HepG2 (cell line): ENCODE results near the gene LRRC25. TPM values are rescaled to one million over a fixed set of nuclear protein-coding genes. Genes with fewer than 3 reads are reported as not detected.

Experiments used
- ATAC-seq: fragments of 200-7000 bp; cut with Tn5 transposase; 3 replicates; pipeline ENCODE4 v1.9.1; 2020; ENCODE audit warnings: mild to moderate bottlenecking, moderate library complexity
- BruUV-seq: library from RNA; stranded (reverse); fragments of 400-500 nt; replicated peaks from 2 replicates; lab custom pipeline; 2021; lab: Mats Ljungman, UMichigan
- CTCF ChIA-PET: fragments of 300-600 bp; formaldehyde crosslinking; extraction: SDS; loops from one replicate; lab custom pipeline; 2021; ENCODE audit warnings: low total read pairs, inconsistent platforms, low intra/inter-chr PET ratio; lab: Yijun Ruan, JAX
- POLR2A ChIA-PET: fragments of 350-600 bp; sonication (Branson Sonifier 250); formaldehyde crosslinking; loops from one replicate; lab custom pipeline; 2020; ENCODE audit warnings: antibody characterized with exemption, inconsistent platforms; lab: Yijun Ruan, JAX
- DNase-seq: peaks from one replicate; pipeline ENCODE4 v3.0.0-alpha.2; 2015; ENCODE audit warnings: low spot score
- FAIRE-seq: peaks from 3 replicates; lab custom pipeline; 2011; peaks lifted over from hg19 to GRCh38; lab: Jason Lieb, UNC
- H2AFZ ChIP-seq: one replicate; pipeline ENCODE4 v1.6.1; 2011; ENCODE audit warnings: low read length, inconsistent platforms
- H3K27ac ChIP-seq: fragments of 300-600 bp; 3 replicates; pipeline ENCODE4 v1.8.0; 2011; ENCODE audit warnings: mixed run types, mild to moderate bottlenecking, mixed read lengths, low read length, inconsistent platforms; ENCODE audit not compliant: insufficient read depth; ENCODE audit errors: extremely low read length
- H3K27me3 ChIP-seq, 2 experiments: fragments of 200-600 bp in 1 of 2; 2 replicates in 1 of 2; 3 replicates in 1 of 2; pipeline versions ENCODE4 v1.6.0 to v1.8.0; 2011; ENCODE audit warnings: low read length in 2 of 2, mild to moderate bottlenecking in 2 of 2, moderate library complexity in 2 of 2, inconsistent platforms in 1 of 2; ENCODE audit not compliant: insufficient read depth in 2 of 2, control insufficient read depth in 1 of 2
- H3K36me3 ChIP-seq, 2 experiments: fragments of 200-600 bp in 1 of 2; replicated peaks in 1 of 2; 2 replicates in 1 of 2; 3 replicates in 1 of 2; pipeline versions ENCODE4 v1.5.1 to v1.8.0; 2011; ENCODE audit warnings: low read length in 2 of 2, inconsistent platforms in 1 of 2; ENCODE audit not compliant: insufficient read depth in 2 of 2, control insufficient read depth in 1 of 2
- H3K4me1 ChIP-seq: 2 replicates; pipeline ENCODE4 v1.5.1; 2012; ENCODE audit warnings: low read length, inconsistent platforms; ENCODE audit not compliant: insufficient read depth
- H3K4me2 ChIP-seq: 2 replicates; pipeline ENCODE4 v1.6.0; 2011; ENCODE audit warnings: low read depth, low read length, inconsistent platforms
- H3K4me3 ChIP-seq, 3 experiments: fragments of 200-600 bp in 1 of 3; sonication (generic), shearing (Covaris generic) in 1 of 3; replicated peaks in 1 of 3; 2 replicates each; pipeline ENCODE4 v1.5.1; 2011 to 2016; ENCODE audit warnings: low read length in 3 of 3, inconsistent platforms in 2 of 3, low read depth in 2 of 3, mild to moderate bottlenecking in 2 of 3, control low read depth in 1 of 3, mixed read lengths in 1 of 3; ENCODE audit not compliant: insufficient read depth in 1 of 3
- H3K79me2 ChIP-seq: one replicate; pipeline ENCODE4 v1.6.1; 2011; ENCODE audit warnings: low read length, inconsistent platforms; ENCODE audit not compliant: insufficient read depth
- H3K9ac ChIP-seq: 2 replicates; pipeline ENCODE4 v1.6.0; 2011; ENCODE audit warnings: mild to moderate bottlenecking, low read depth, low read length, inconsistent platforms; ENCODE audit not compliant: insufficient read depth
- H3K9me3 ChIP-seq: 2 replicates; pipeline ENCODE4 v1.5.1; 2012; ENCODE audit warnings: mild to moderate bottlenecking, low read length
- H4K20me1 ChIP-seq: 2 replicates; pipeline ENCODE4 v1.6.0; 2011; ENCODE audit warnings: inconsistent platforms, mild to moderate bottlenecking, low read length, moderate library complexity; ENCODE audit not compliant: insufficient read depth
- AFF4 ChIP-seq: sonication (generic); formaldehyde crosslinking; IDR thresholded peaks from 2 replicates; pipeline ENCODE4 v1.4.0; 2020; ENCODE audit warnings: missing genetic modification reagents
- HCFC1 ChIP-seq: fragments of 150-350 bp; IDR thresholded peaks from 2 replicates; pipeline ENCODE4 v1.6.1; 2014; ENCODE audit warnings: low read depth, low read length
- HNF4A ChIP-seq: sonication (generic); formaldehyde crosslinking; IDR thresholded peaks from 2 replicates; pipeline ENCODE4 v1.4.0; 2020; ENCODE audit warnings: missing genetic modification reagents
- HNF4G ChIP-seq, 2 experiments: sonication (generic) in 1 of 2; formaldehyde crosslinking in 1 of 2; IDR thresholded peaks; 2 replicates each; pipeline versions ENCODE4 v1.4.0 to v1.6.1; 2011 to 2020; ENCODE audit warnings: borderline replicate concordance in 2 of 2, low read depth in 2 of 2, mild to moderate bottlenecking in 2 of 2, low read length in 1 of 2, missing genetic modification reagents in 1 of 2, moderate library complexity in 1 of 2
- IRF9 ChIP-seq: sonication (generic); formaldehyde crosslinking; IDR thresholded peaks from 2 replicates; pipeline ENCODE4 v1.8.0; 2022; ENCODE audit warnings: missing genetic modification reagents, mild to moderate bottlenecking, borderline replicate concordance
- MBD4 ChIP-seq: IDR thresholded peaks from 2 replicates; pipeline ENCODE4 v1.6.1; 2012; ENCODE audit warnings: low read length, inconsistent platforms, borderline replicate concordance
- PLRG1 ChIP-seq: fragments of 450-650 bp; conservative IDR thresholded peaks from 2 replicates; pipeline ENCODE4 v1.6.1; 2016
- POLR2AphosphoS5 ChIP-seq: IDR thresholded peaks from 2 replicates; pipeline ENCODE4 v1.6.1; 2012; ENCODE audit warnings: low read depth, low read length
- RELA ChIP-seq: sonication (generic); formaldehyde crosslinking; IDR thresholded peaks from 2 replicates; pipeline ENCODE4 v1.4.0; 2020; ENCODE audit warnings: missing genetic modification reagents
- TARDBP ChIP-seq: sonication (generic); formaldehyde crosslinking; IDR thresholded peaks from 2 replicates; pipeline ENCODE4 v1.8.0; 2022; ENCODE audit warnings: mild to moderate bottlenecking, missing genetic modification reagents
- ZFP91 ChIP-seq: sonication (generic); formaldehyde crosslinking; IDR thresholded peaks from 2 replicates; pipeline ENCODE4 v1.9.0; 2022; ENCODE audit warnings: missing genetic modification reagents, mild to moderate bottlenecking, borderline replicate concordance
- ZNF547 ChIP-seq: sonication (generic); formaldehyde crosslinking; IDR thresholded peaks from 2 replicates; pipeline ENCODE4 v1.5.1; 2020; ENCODE audit warnings: mild to moderate bottlenecking, missing genetic modification reagents
- ZNF629 ChIP-seq: sonication (generic); formaldehyde crosslinking; conservative IDR thresholded peaks from 2 replicates; pipeline ENCODE4 v1.5.0; 2020; ENCODE audit warnings: missing genetic modification reagents
- ZNF749 ChIP-seq: sonication (generic); formaldehyde crosslinking; IDR thresholded peaks from 2 replicates; pipeline ENCODE4 v1.8.0; 2022; ENCODE audit warnings: mild to moderate bottlenecking, missing genetic modification reagents, moderate library complexity, borderline replicate concordance
- ZXDC ChIP-seq: sonication (generic); formaldehyde crosslinking; IDR thresholded peaks from 2 replicates; pipeline ENCODE4 v1.5.0; 2020; ENCODE audit warnings: mild to moderate bottlenecking, missing genetic modification reagents
- WGBS: methylation state at CpG from one replicate; pipeline ENCODE4 v1.1.6; 2017; ENCODE audit warnings: low lambda C conversion rate; 5-methylcytosine and 5-hydroxymethylcytosine counted together
- in situ Hi-C: cut with HindIII; loops from 2 replicates; pipeline ENCODE4 v1.10.0; 2017; ENCODE audit warnings: low pct_unique_long_range_greater_than_20kb; ENCODE audit not compliant: extremely low pct_ligation_motif_present
- intact Hi-C: fragments of 100-400 bp; cut with micrococcal nuclease; formaldehyde crosslinking; loops from one replicate; pipeline ENCODE4 v1.10.0; 2022; ENCODE audit not compliant: unreplicated experiment
- polyA plus RNA-seq, 8 experiments: library from polyadenylated mRNA; depleted of rRNA in 3 of 8; stranded (reverse) in 7 of 8; unstranded in 1 of 8; fragments of >200 nt; fragmentation: Illumina TruSeq in 4 of 8; extraction: Trizol in 4 of 8; gene quantifications; 2 replicates each; pipeline versions ENCODE4 v1.2.1 to v1.2.3, GENCODE V29; 2011 to 2016; ENCODE audit warnings: low read depth in 4 of 8, missing spikeins in 1 of 8, mixed read lengths in 1 of 8; ENCODE audit not compliant: insufficient read depth in 1 of 8
- total RNA-seq, 5 experiments: library from RNA; depleted of rRNA; stranded (reverse); fragments of >200 nt; fragmentation: Illumina TruSeq; extraction: Trizol; gene quantifications; 2 replicates each; pipeline ENCODE4 v1.2.3, GENCODE V29; 2016; ENCODE audit warnings: low read depth in 1 of 5

The LRRC25 gene
- total and polyA plus RNA-seq, 2 of the 13 experiments (the other 11 are each of a cell fraction or from before 2014, with no cell fraction given), result 0.13 to 0.53 TPM

GRCh38 chr19:18430417-18431144 lies 33.2 kb upstream of the LRRC25 start:
- 98% methylated on average over 3 of the region's 21 CpGs for WGBS
- intact Hi-C loops, result no loop called here
- TF ChIP-seq POLR2AphosphoS5 (no peak), MBD4 (no peak), PLRG1 (no peak), TARDBP (no peak), HNF4G (IDR thresholded peaks at IDR 0.05; ENCODE audit: borderline replicate concordance, low read depth, low read length) (no peak), HNF4G (CRISPR knock-in tag; IDR thresholded peaks at IDR 0.05; ENCODE audit: borderline replicate concordance, low read depth) (no peak), ZNF629 (CRISPR knock-in tag) (no peak), ZNF749 (CRISPR knock-in tag) (no peak), IRF9 (CRISPR knock-in tag) (no peak), RELA (no peak), ZXDC (CRISPR knock-in tag) (no peak), AFF4 (CRISPR knock-in tag) (no peak), ZFP91 (CRISPR knock-in tag) (no peak), ZNF547 (CRISPR knock-in tag) (no peak), HCFC1 (no peak), HNF4A (CRISPR knock-in tag) (no peak)
- no peak for FAIRE-seq
- no peak overlapping the region for H3K27ac ChIP-seq
- ATAC-seq, result no peak
- no peak overlapping the region for H3K9ac ChIP-seq
- H4K20me1 ChIP-seq, result no peaks in the 10 kb centered on the region
- no peak overlapping the region for H2AFZ ChIP-seq
- no peak for DNase-seq
- H3K4me3 ChIP-seq, result no peak overlapping the region
- no peaks in the 10 kb centered on the region for H3K4me1 ChIP-seq
- CTCF ChIA-PET, result no interaction called here
- H3K9me3 ChIP-seq, result no peaks in the 10 kb centered on the region
- peaks cover 1 to 3% of the 10 kb centered on the region in 2 experiments; a peak in 2 of 5 replicates for H3K36me3 ChIP-seq
- no peaks in the 10 kb centered on the region for H3K79me2 ChIP-seq
- H3K27me3 ChIP-seq, result no peaks in the 10 kb centered on the region
- BruUV-seq, result no TSS peak
- POLR2A ChIA-PET, result no interaction called here
- H3K4me2 ChIP-seq, result no peak overlapping the region
- in situ Hi-C loops, result no loop called here
